ENCODE data around the gene TSR3. TPM values are rescaled to one million over a fixed set of nuclear protein-coding genes. Genes with fewer than 3 reads are reported as not detected.

The TSR3 gene
- total and polyA plus RNA-seq, 11 donors, result 46.3 to 108 (median 60.0) TPM

- Histone ChIP-seq H3K9me3 (no peaks in the 10 kb centered on the region), H3K36me3 (no peaks in the 10 kb centered on the region), H3K4me1 (peaks cover 0 to 38% (median 25%) of the 10 kb centered on the region in 12 donors), H3K4me3 (no peak overlapping the region), H3K27me3 (peaks cover 8 to 47% (median 30%) of the 10 kb centered on the region in 9 donors), H3K27ac (no peak overlapping the region)
- DNase-seq (no peak), ATAC-seq (no peak)
- 18 to 41% (median 30%) methylated on average over 10 to 12 of the region's 12 CpGs for WGBS, 4 donors
- intact Hi-C loops (cut with DNase I), result no loop called here
- TF ChIP-seq POLR2A (IDR thresholded peaks at IDR 0.05), result no peak
- TF ChIP-seq, protein P1, sequence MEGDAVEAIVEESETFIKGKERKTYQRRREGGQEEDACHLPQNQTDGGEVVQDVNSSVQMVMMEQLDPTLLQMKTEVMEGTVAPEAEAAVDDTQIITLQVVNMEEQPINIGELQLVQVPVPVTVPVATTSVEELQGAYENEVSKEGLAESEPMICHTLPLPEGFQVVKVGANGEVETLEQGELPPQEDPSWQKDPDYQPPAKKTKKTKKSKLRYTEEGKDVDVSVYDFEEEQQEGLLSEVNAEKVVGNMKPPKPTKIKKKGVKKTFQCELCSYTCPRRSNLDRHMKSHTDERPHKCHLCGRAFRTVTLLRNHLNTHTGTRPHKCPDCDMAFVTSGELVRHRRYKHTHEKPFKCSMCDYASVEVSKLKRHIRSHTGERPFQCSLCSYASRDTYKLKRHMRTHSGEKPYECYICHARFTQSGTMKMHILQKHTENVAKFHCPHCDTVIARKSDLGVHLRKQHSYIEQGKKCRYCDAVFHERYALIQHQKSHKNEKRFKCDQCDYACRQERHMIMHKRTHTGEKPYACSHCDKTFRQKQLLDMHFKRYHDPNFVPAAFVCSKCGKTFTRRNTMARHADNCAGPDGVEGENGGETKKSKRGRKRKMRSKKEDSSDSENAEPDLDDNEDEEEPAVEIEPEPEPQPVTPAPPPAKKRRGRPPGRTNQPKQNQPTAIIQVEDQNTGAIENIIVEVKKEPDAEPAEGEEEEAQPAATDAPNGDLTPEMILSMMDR (IDR thresholded peaks at IDR 0.05), result no peak
Observed at GRCh38 chr16:1335996-1336395, 15.7 kb downstream of the TSR3 start.

DNA sequence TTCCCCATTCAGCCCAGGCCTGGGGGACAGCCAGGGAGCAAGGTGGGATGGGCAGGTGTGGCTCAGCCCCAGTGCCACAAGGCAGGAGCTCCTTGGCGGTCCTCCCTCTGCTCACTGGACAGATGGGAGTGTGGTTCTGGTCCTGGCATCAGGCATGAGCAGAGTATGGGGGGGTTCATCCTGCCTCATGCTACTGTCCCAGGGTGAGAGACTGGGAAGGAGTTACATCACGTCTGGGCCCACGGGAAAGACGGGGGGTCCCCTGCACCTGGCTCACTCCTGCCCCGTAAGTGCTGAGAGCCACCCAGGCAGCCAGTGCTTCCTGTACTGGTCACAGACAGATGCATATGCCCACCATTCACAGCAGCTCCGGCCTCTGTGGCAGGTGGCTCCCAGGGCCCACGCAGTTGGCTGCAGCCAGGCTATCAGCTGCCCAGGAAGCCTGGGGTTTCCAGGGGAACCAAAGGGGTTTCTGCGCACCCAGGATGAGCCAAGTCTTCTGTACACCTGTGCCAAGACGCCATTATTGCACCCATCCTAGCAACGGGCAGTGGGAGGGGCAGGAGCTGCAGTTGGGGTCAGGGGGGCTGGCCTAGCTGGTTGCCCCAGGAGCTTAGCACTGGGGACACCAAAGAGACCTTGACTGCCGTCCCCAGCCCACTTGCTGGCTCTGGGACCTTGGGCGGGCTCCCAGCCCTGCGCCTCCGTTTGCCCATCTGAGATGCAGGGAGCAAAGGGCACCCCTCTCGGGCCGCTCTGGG is 16.3 kb downstream of the TSR3 start:
- H3K4me3 ChIP-seq, result no peak overlapping the region
- no peaks in the 10 kb centered on the region for H3K36me3 ChIP-seq
- peaks cover 0 to 38% (median 25%) of the 10 kb centered on the region in 12 donors for H3K4me1 ChIP-seq
- DNase-seq, result no peak
- WGBS, 4 donors, result 59 to 69% (median 66%) methylated on average over 11 to 16 of the region's 16 CpGs
- TF ChIP-seq, protein P1 (IDR thresholded peaks at IDR 0.05), result no peak
- no peak for TF ChIP-seq POLR2A (IDR thresholded peaks at IDR 0.05)
- intact Hi-C loops (cut with DNase I), result no loop called here
- peaks cover 8 to 47% (median 30%) of the 10 kb centered on the region in 9 donors for H3K27me3 ChIP-seq
- H3K27ac ChIP-seq, result no peak overlapping the region
- peaks cover 0 to 3% (median 0%) of the 10 kb centered on the region in 12 donors for H3K9me3 ChIP-seq
- ATAC-seq, result no peak

- Histone ChIP-seq H3K9me3 (peaks cover 0 to 6% (median 0%) of the 10 kb centered on the region in 12 donors), H3K4me3 (peak overlapping the region in 3 of 12 donors; percentile 46 to 62 (median 57)), H3K27me3 (peaks cover 8 to 47% (median 30%) of the 10 kb centered on the region in 9 donors), H3K36me3 (no peaks in the 10 kb centered on the region), H3K4me1 (peaks cover 0 to 38% (median 25%) of the 10 kb centered on the region in 12 donors), H3K27ac (no peak overlapping the region)
- intact Hi-C loops (cut with DNase I), result no loop called here
- DNase-seq, result no peak
- TF ChIP-seq, protein P1 (IDR thresholded peaks at IDR 0.05), result no peak
- no peak for TF ChIP-seq POLR2A (IDR thresholded peaks at IDR 0.05)
- WGBS, 4 donors, result 41 to 63% (median 50%) methylated on average over 4 to 9 of the region's 9 CpGs
- ATAC-seq, result no peak
Observed at GRCh38 chr16:1334739-1335138, 16.9 kb downstream of the TSR3 start.

- TF ChIP-seq, protein P1 (IDR thresholded peaks at IDR 0.05), result no peak
- intact Hi-C loops (cut with DNase I), result no loop called here
- Histone ChIP-seq H3K9me3 (peaks cover 0 to 6% (median 0%) of the 10 kb centered on the region in 12 donors), H3K4me3 (peak overlapping the region; percentile 41 to 65 (median 56)), H3K36me3 (no peaks in the 10 kb centered on the region), H3K4me1 (peaks cover 0 to 38% (median 25%) of the 10 kb centered on the region in 12 donors), H3K27me3 (peaks cover 8 to 47% (median 30%) of the 10 kb centered on the region in 9 donors), H3K27ac (peak overlapping the region in 3 of 12 donors; percentile 76 to 83 (median 81))
- DNase-seq (no peak), ATAC-seq (no peak)
- WGBS, 4 donors, result 2 to 5% (median 3%) methylated on average over 34 to 78 of the region's 78 CpGs
Observed at GRCh38 chr16:1333854-1334700, 17.6 kb downstream of the TSR3 start.

Measured in heart left ventricle (tissue), 16 donors.